Liver (tissue), 3 donors: ENCODE measurements around the gene TMEM63C.

Experiments used
- EGR1 ChIP-seq, 2 donors: IDR thresholded peaks; 2 replicates each; pipeline ENCODE4 v1.6.1; 2016 to 2018; ENCODE audit warnings: antibody characterized with exemption in 2 of 2, low read depth in 2 of 2
- GABPA ChIP-seq, 2 donors: IDR thresholded peaks in 1 of 2; conservative IDR thresholded peaks in 1 of 2; 2 replicates each; pipeline ENCODE4 v1.6.1; 2016; ENCODE audit warnings: antibody characterized with exemption in 2 of 2, mild to moderate bottlenecking in 1 of 2, moderate library complexity in 1 of 2
- HNF4G ChIP-seq: IDR thresholded peaks from 2 replicates; pipeline ENCODE4 v1.6.1; 2016; ENCODE audit warnings: antibody characterized with exemption
- NR2F2 ChIP-seq: IDR thresholded peaks from 2 replicates; pipeline ENCODE4 v1.6.1; 2016; ENCODE audit warnings: antibody characterized with exemption
- RAD21 ChIP-seq, 2 donors: IDR thresholded peaks; 2 replicates each; pipeline ENCODE4 v1.6.1; 2016; ENCODE audit warnings: antibody characterized with exemption in 2 of 2, mild to moderate bottlenecking in 2 of 2
- SP1 ChIP-seq: IDR thresholded peaks from 2 replicates; pipeline ENCODE4 v1.6.1; 2018; ENCODE audit warnings: antibody characterized with exemption, mild to moderate bottlenecking
- YY1 ChIP-seq: IDR thresholded peaks from 2 replicates; pipeline ENCODE4 v1.6.1; 2016; ENCODE audit warnings: antibody characterized with exemption, mild to moderate bottlenecking
- TF ChIP-seq, protein P1 (sequence below): fragments of 150-350 bp; IDR thresholded peaks from 2 replicates; pipeline ENCODE4 v1.5.1; 2017; ENCODE audit warnings: improper control_type of control experiment, low read depth, low read length; ENCODE audit not compliant: missing input control
- TF ChIP-seq, protein P2 (sequence below): IDR thresholded peaks from 2 replicates; pipeline ENCODE4 v1.6.1; 2016; ENCODE audit warnings: antibody characterized with exemption
- TF ChIP-seq, protein P3 (sequence below): IDR thresholded peaks from 2 replicates; pipeline ENCODE4 v1.6.1; 2016; ENCODE audit warnings: antibody characterized with exemption
- TF ChIP-seq, protein P4 (sequence below): IDR thresholded peaks from 2 replicates; pipeline ENCODE4 v1.6.1; 2016; ENCODE audit warnings: antibody characterized with exemption, mild to moderate bottlenecking
- donor health status: healthy.
- donor health status: healthy.

DNA sequence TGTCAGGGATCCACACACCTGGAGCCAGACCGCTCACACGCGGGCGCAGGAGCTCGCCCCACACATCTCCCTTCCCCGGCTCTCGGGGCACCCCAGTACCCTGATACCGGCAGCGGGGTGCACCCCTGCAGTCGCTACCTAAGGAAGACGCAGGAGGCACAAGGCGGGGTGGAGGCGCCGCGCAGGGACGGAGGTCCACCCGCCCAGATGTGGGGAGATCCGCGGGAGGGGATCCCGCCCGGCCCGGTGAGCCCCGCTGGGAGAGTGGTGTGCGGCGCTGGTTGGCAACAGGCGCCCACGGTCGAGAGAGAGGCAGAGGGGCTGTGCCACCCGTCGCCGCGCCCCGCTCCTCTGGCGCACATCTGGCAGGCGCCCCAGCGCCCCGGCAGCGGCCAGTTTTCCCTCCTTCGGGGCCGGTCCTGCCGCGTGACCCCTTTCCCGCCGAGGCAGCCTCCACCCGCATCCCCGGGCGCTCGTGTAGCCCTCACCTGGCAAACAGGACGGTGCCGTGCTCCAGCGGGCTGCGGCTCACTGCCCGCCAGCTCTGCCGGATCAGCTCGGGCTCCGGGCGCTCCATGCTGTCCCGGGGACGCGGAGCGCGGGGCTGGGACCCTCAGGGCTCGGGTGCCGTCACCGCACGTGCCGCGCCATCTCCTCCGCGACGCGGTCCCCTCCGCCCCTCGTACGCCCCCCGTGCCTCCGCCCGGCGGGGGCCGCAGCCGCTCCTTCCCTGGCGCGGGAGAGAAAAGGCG is 88.9 kb downstream of the TMEM63C start:
- TF ChIP-seq, protein P1, sequence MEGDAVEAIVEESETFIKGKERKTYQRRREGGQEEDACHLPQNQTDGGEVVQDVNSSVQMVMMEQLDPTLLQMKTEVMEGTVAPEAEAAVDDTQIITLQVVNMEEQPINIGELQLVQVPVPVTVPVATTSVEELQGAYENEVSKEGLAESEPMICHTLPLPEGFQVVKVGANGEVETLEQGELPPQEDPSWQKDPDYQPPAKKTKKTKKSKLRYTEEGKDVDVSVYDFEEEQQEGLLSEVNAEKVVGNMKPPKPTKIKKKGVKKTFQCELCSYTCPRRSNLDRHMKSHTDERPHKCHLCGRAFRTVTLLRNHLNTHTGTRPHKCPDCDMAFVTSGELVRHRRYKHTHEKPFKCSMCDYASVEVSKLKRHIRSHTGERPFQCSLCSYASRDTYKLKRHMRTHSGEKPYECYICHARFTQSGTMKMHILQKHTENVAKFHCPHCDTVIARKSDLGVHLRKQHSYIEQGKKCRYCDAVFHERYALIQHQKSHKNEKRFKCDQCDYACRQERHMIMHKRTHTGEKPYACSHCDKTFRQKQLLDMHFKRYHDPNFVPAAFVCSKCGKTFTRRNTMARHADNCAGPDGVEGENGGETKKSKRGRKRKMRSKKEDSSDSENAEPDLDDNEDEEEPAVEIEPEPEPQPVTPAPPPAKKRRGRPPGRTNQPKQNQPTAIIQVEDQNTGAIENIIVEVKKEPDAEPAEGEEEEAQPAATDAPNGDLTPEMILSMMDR, result no peak
- no peak for TF ChIP-seq HNF4G
- TF ChIP-seq, protein P2, sequence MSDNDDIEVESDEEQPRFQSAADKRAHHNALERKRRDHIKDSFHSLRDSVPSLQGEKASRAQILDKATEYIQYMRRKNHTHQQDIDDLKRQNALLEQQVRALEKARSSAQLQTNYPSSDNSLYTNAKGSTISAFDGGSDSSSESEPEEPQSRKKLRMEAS, result no peak
- no peak for TF ChIP-seq SP1
- TF ChIP-seq, protein P3, sequence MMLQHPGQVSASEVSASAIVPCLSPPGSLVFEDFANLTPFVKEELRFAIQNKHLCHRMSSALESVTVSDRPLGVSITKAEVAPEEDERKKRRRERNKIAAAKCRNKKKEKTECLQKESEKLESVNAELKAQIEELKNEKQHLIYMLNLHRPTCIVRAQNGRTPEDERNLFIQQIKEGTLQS, result no peak
- no peak for TF ChIP-seq RAD21 (IDR thresholded peaks at IDR 0.05)
- TF ChIP-seq, protein P4, sequence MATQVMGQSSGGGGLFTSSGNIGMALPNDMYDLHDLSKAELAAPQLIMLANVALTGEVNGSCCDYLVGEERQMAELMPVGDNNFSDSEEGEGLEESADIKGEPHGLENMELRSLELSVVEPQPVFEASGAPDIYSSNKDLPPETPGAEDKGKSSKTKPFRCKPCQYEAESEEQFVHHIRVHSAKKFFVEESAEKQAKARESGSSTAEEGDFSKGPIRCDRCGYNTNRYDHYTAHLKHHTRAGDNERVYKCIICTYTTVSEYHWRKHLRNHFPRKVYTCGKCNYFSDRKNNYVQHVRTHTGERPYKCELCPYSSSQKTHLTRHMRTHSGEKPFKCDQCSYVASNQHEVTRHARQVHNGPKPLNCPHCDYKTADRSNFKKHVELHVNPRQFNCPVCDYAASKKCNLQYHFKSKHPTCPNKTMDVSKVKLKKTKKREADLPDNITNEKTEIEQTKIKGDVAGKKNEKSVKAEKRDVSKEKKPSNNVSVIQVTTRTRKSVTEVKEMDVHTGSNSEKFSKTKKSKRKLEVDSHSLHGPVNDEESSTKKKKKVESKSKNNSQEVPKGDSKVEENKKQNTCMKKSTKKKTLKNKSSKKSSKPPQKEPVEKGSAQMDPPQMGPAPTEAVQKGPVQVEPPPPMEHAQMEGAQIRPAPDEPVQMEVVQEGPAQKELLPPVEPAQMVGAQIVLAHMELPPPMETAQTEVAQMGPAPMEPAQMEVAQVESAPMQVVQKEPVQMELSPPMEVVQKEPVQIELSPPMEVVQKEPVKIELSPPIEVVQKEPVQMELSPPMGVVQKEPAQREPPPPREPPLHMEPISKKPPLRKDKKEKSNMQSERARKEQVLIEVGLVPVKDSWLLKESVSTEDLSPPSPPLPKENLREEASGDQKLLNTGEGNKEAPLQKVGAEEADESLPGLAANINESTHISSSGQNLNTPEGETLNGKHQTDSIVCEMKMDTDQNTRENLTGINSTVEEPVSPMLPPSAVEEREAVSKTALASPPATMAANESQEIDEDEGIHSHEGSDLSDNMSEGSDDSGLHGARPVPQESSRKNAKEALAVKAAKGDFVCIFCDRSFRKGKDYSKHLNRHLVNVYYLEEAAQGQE, result no peak
- no peak for TF ChIP-seq GABPA (IDR thresholded peaks at IDR 0.05 in 1 of 2, conservative IDR thresholded peaks at IDR 0.05 in 1 of 2)
- no peak for TF ChIP-seq NR2F2
- TF ChIP-seq EGR1 (IDR thresholded peaks at IDR 0.05; ENCODE audit: low read depth in 2 of 2), result no peak
- TF ChIP-seq YY1, result no peak
